ENCODE data around the gene PRKN.

The PRKN gene

GRCh38 chr6:162671580-162672165 is 55.9 kb downstream of the PRKN start:
- DNase-seq: no peak

- DNase-seq: no peak
These were observed 57.2 kb downstream of the PRKN start for GRCh38 chr6:162670345-162670744.

- no peak for DNase-seq
These were observed 61.3 kb downstream of the PRKN start for GRCh38 chr6:162666246-162666645.

GRCh38 chr6:162653808-162654207 is 73.8 kb downstream of the PRKN start:
- no peak for DNase-seq

- no peak for DNase-seq
These were observed 76.1 kb downstream of the PRKN start for GRCh38 chr6:162651505-162651904.

- no peak for DNase-seq
These were observed 78.3 kb downstream of the PRKN start for GRCh38 chr6:162649271-162649670.

- no peak for DNase-seq
These were observed 83.4 kb downstream of the PRKN start for GRCh38 chr6:162644153-162644552.

GRCh38 chr6:162640756-162641155 is 86.8 kb downstream of the PRKN start:
- no peak for DNase-seq

GRCh38 chr6:162639951-162640350 is 87.6 kb downstream of the PRKN start:
- no peak for DNase-seq

GRCh38 chr6:162638931-162639574 is 88.5 kb downstream of the PRKN start:
- no peak for DNase-seq

- DNase-seq: no peak
These were observed 90.2 kb downstream of the PRKN start for GRCh38 chr6:162637317-162637716.

- no peak for DNase-seq
These were observed 91.4 kb downstream of the PRKN start for GRCh38 chr6:162636167-162636566.

- no peak for DNase-seq
These were observed 96.0 kb downstream of the PRKN start for GRCh38 chr6:162631546-162631945.

- DNase-seq: no peak
These were observed 97.5 kb downstream of the PRKN start for GRCh38 chr6:162630069-162630468.

GRCh38 chr6:162627825-162628224 is 99.7 kb downstream of the PRKN start:
- DNase-seq: no peak

GRCh38 chr6:162627362-162627761 is 100.2 kb downstream of the PRKN start:
- no peak for DNase-seq

- DNase-seq: no peak
These were observed 100.7 kb downstream of the PRKN start for GRCh38 chr6:162626869-162627268.

GRCh38 chr6:162625846-162626540 is 101.6 kb downstream of the PRKN start:
- DNase-seq: no peak

GRCh38 chr6:162622572-162622971 is 105.0 kb downstream of the PRKN start:
- DNase-seq: no peak

- no peak for DNase-seq
These were observed 106.3 kb downstream of the PRKN start for GRCh38 chr6:162621246-162621645.

GRCh38 chr6:162620073-162620472 is 107.5 kb downstream of the PRKN start:
- DNase-seq: no peak

- no peak for DNase-seq
These were observed 109.0 kb downstream of the PRKN start for GRCh38 chr6:162618448-162619002.

- DNase-seq: no peak
These were observed 112.4 kb downstream of the PRKN start for GRCh38 chr6:162615016-162615705.

GRCh38 chr6:162613310-162613709 is 114.3 kb downstream of the PRKN start:
- DNase-seq: no peak
